SU-DHL-6 (cell line): ENCODE results near the gene MMP7.

ENCODE experiments used
- CTCF ChIP-seq: fragments of 200-600 bp; sonication (generic); IDR thresholded peaks from one replicate; pipeline ENCODE4 v1.5.1; 2017; ENCODE audit warnings: antibody characterized with exemption, mild to moderate bottlenecking, low read length, moderate library complexity; ENCODE audit not compliant: insufficient read depth, poor library complexity, severe bottlenecking
- EZH2phosphoT487 ChIP-seq: fragments of 200-600 bp; sonication (generic), shearing (Covaris generic); conservative IDR thresholded peaks from 2 replicates; pipeline ENCODE4 v1.6.1; 2018; ENCODE audit warnings: mild to moderate bottlenecking, antibody characterized with exemption, low read length, moderate library complexity, mixed read lengths

GRCh38 chr11:102487214-102487613, 43.3 kb downstream of the MMP7 start:
- TF ChIP-seq CTCF, result no peak
- no peak for TF ChIP-seq EZH2phosphoT487
